ENCODE measurements around the gene GLIPR1L1.

GLIPR1L1 gene

DNA sequence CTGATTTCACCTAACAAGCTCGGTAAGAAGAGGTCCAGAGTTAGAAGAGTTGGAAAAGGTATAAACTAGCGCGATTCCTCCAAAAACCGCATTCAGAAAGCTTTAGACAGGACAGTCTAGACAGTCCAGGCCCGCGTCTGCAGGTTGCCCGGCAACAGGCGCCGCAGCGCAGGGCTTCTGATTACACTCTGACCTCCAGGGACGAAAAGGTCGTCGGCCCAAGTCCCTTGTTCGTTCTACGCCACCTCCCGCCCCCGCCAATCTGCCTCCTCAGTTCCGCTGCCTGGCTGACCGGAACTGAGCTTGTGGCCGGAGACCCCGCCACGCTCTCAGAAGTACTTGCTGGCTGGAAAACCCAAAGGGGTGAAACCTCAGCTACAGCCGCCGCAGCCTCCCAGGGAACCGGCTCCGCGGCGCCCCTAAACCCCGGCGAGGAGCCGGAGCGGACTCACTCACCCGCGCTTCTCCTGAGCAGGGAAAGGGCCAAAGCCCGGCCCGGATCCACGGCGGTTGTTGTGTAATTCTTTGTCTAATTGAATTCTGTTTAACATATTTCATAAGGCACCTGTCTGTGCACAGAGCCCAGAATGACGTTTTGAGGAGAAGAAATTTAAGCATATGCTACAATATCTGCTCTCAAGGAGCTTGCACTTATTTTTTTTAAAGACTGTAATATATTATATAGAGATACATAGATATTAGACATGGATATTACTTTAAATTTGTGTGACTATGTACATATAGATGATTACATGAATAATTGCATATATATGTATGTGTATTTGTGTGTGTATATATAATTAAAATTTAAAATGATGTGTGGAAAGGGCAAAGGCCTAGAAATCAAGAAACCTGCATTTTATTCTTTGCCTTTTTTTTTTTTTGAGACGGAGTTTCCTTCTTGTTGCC lies 4.3 kb upstream of the GLIPR1L1 start, which contains the start of gene CAPS2:
Gene CAPS2, minus strand, starts transcription at position 407 of the 909 bp plus-strand sequence. CDS start 3,826 bp downstream, outside the sequence.
- Histone ChIP-seq H2AK5ac (ENCODE audit: low read length) (no peak within 1 kb of the TSS), H3K27ac (ENCODE audit: low read depth, low read length) (peak within 1 kb of the TSS; percentile 56), H3K27me3 (ENCODE audit: insufficient read depth, low read length) (no peaks in the 10 kb centered on the region), H4K12ac (ENCODE audit: low read depth, low read length) (no peak within 1 kb of the TSS), H3K18ac (ENCODE audit: low read length) (peak within 1 kb of the TSS; percentile 25), H3K9me3 (ENCODE audit: insufficient read depth, low read depth, low read length) (no peaks in the 10 kb centered on the region), H3K4me3 (ENCODE audit: low read depth, low read length) (peak within 1 kb of the TSS; percentile 84), H2BK12ac (ENCODE audit: low read length) (peak within 1 kb of the TSS; percentile 4), H4K91ac (ENCODE audit: low read depth, low read length) (peak within 1 kb of the TSS; percentile 19), H3K4me2 (ENCODE audit: low read length) (peak within 1 kb of the TSS; percentile 62), H3K4ac (ENCODE audit: low read depth, low read length) (no peak within 1 kb of the TSS), H3K4me1 (ENCODE audit: control insufficient read depth in 1 of 2, insufficient read depth in 2 of 2, low read length in 2 of 2) (peaks cover 4 to 5% of the 10 kb centered on the region in 2 experiments), H3K23ac (ENCODE audit: low read length) (no peak within 1 kb of the TSS), H2BK5ac (ENCODE audit: low read depth, low read length, poor library complexity) (peak within 1 kb of the TSS; percentile 42), H4K8ac (ENCODE audit: low read depth, low read length) (peak within 1 kb of the TSS; percentile 63), H3K9ac (ENCODE audit: low read length) (no peak within 1 kb of the TSS), H3K36me3 (ENCODE audit: control insufficient read depth in 1 of 2, insufficient read depth in 2 of 2, low read length in 2 of 2) (no peaks in the 10 kb centered on the region), H3K79me2 (ENCODE audit: control insufficient read depth, insufficient read depth, low read length, poor library complexity) (no peaks in the 10 kb centered on the region), H3K14ac (ENCODE audit: low read length) (no peak within 1 kb of the TSS), H2AFZ (ENCODE audit: insufficient read depth, low read length, poor library complexity) (peak within 1 kb of the TSS; percentile 79), H3K79me1 (ENCODE audit: low read length) (peaks cover 2% of the 10 kb centered on the region), H2BK120ac (ENCODE audit: insufficient read depth, low read length, poor library complexity) (no peak within 1 kb of the TSS)
- peak; percentile 79 to 90 for DNase-seq
- no CpG with 5 or more reads among the region's 40 CpGs for WGBS (ENCODE audit: extremely low coverage, insufficient coverage, insufficient read length)

DNA sequence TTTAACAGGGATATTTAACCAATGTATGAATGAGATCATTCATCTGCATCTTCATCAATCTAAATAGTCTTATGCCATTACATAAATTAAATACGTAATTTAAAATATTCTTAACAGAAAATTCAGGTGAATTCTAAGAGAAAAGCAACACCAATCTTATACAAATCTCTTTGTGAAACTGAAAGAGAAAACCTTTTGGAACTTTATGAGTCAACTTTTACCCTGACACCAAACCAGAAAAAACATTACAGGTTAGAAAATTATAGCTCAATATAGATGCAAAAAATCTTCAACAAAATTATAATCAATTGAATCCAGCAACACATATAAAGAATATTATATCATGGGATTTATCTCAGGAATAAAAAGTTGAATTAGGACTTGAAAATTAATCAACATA lies 3.4 kb downstream of the GLIPR1L1 start:
- DNase-seq, result no peak
- H3K79me2 ChIP-seq (ENCODE audit: control insufficient read depth, insufficient read depth, low read length, poor library complexity), result no peaks in the 10 kb centered on the region
- H3K79me1 ChIP-seq (ENCODE audit: low read length), result no peaks in the 10 kb centered on the region
- no peaks in the 10 kb centered on the region for H3K36me3 ChIP-seq (ENCODE audit: control insufficient read depth in 1 of 2, insufficient read depth in 2 of 2, low read length in 2 of 2)
- H2AK5ac ChIP-seq (ENCODE audit: low read length), result no peak overlapping the region
- no peaks in the 10 kb centered on the region for H3K9me3 ChIP-seq (ENCODE audit: insufficient read depth, low read depth, low read length)
- no peak overlapping the region for H3K14ac ChIP-seq (ENCODE audit: low read length)
- no peak overlapping the region for H3K4me3 ChIP-seq (ENCODE audit: low read depth, low read length)
- no peak overlapping the region for H2BK5ac ChIP-seq (ENCODE audit: low read depth, low read length, poor library complexity)
- H3K18ac ChIP-seq (ENCODE audit: low read length), result no peak overlapping the region
- H3K4ac ChIP-seq (ENCODE audit: low read depth, low read length), result no peak overlapping the region
- H4K12ac ChIP-seq (ENCODE audit: low read depth, low read length), result no peak overlapping the region
- no peak overlapping the region for H4K91ac ChIP-seq (ENCODE audit: low read depth, low read length)
- H2BK120ac ChIP-seq (ENCODE audit: insufficient read depth, low read length, poor library complexity), result no peak overlapping the region
- H3K27me3 ChIP-seq (ENCODE audit: insufficient read depth, low read length), result no peaks in the 10 kb centered on the region
- H3K4me1 ChIP-seq (ENCODE audit: control insufficient read depth in 1 of 2, insufficient read depth in 2 of 2, low read length in 2 of 2), result peaks cover 3% of the 10 kb centered on the region in 2 experiments
- H4K8ac ChIP-seq (ENCODE audit: low read depth, low read length), result no peak overlapping the region
- H3K27ac ChIP-seq (ENCODE audit: low read depth, low read length), result no peak overlapping the region
- WGBS (ENCODE audit: extremely low coverage, insufficient coverage, insufficient read length), result no CpG with 5 or more reads among the region's 1 CpG
- no peak overlapping the region for H3K4me2 ChIP-seq (ENCODE audit: low read length)
- H3K23ac ChIP-seq (ENCODE audit: low read length), result no peak overlapping the region
- no peak overlapping the region for H2AFZ ChIP-seq (ENCODE audit: insufficient read depth, low read length, poor library complexity)
- H3K9ac ChIP-seq (ENCODE audit: low read length), result no peak overlapping the region
- H2BK12ac ChIP-seq (ENCODE audit: low read length), result no peak overlapping the region

DNA sequence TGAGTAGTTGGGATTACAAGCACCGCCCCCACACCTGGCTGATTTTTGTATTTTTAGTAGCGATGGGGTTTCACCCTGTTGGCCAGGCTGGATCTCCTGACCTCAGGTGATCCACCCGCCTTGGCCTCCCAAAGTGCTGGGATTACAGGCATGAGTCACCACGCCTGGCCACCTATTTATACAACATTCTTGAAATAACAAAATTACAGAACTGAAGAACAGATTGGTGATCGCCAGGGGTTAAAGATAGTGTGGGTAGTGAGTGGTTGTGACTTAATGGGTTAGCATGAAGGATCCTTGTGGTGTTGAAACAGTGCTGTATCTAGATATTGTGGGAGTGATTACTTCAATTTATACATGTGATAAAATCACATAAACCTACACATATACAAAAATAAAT lies 7.4 kb downstream of the GLIPR1L1 start:
- H3K23ac ChIP-seq (ENCODE audit: low read length), result no peak overlapping the region
- H3K4me1 ChIP-seq (ENCODE audit: control insufficient read depth in 1 of 2, insufficient read depth in 2 of 2, low read length in 2 of 2), result no peaks in the 10 kb centered on the region
- no peaks in the 10 kb centered on the region for H3K36me3 ChIP-seq (ENCODE audit: control insufficient read depth in 1 of 2, insufficient read depth in 2 of 2, low read length in 2 of 2)
- H3K18ac ChIP-seq (ENCODE audit: low read length), result no peak overlapping the region
- H3K4me3 ChIP-seq (ENCODE audit: low read depth, low read length), result no peak overlapping the region
- H3K14ac ChIP-seq (ENCODE audit: low read length), result no peak overlapping the region
- H3K79me1 ChIP-seq (ENCODE audit: low read length), result no peaks in the 10 kb centered on the region
- H4K12ac ChIP-seq (ENCODE audit: low read depth, low read length), result no peak overlapping the region
- no peak overlapping the region for H4K91ac ChIP-seq (ENCODE audit: low read depth, low read length)
- H3K9ac ChIP-seq (ENCODE audit: low read length), result no peak overlapping the region
- no peak overlapping the region for H2AK5ac ChIP-seq (ENCODE audit: low read length)
- H3K27ac ChIP-seq (ENCODE audit: low read depth, low read length), result no peak overlapping the region
- no peaks in the 10 kb centered on the region for H3K9me3 ChIP-seq (ENCODE audit: insufficient read depth, low read depth, low read length)
- no peak overlapping the region for H3K4me2 ChIP-seq (ENCODE audit: low read length)
- H2AFZ ChIP-seq (ENCODE audit: insufficient read depth, low read length, poor library complexity), result no peak overlapping the region
- no peak overlapping the region for H2BK12ac ChIP-seq (ENCODE audit: low read length)
- H4K8ac ChIP-seq (ENCODE audit: low read depth, low read length), result no peak overlapping the region
- WGBS (ENCODE audit: extremely low coverage, insufficient coverage, insufficient read length), result no CpG with 5 or more reads among the region's 5 CpGs
- no peak overlapping the region for H3K4ac ChIP-seq (ENCODE audit: low read depth, low read length)
- H3K27me3 ChIP-seq (ENCODE audit: insufficient read depth, low read length), result no peaks in the 10 kb centered on the region
- peak; percentile 86 to 87 for DNase-seq
- no peaks in the 10 kb centered on the region for H3K79me2 ChIP-seq (ENCODE audit: control insufficient read depth, insufficient read depth, low read length, poor library complexity)
- H2BK5ac ChIP-seq (ENCODE audit: low read depth, low read length, poor library complexity), result no peak overlapping the region
- no peak overlapping the region for H2BK120ac ChIP-seq (ENCODE audit: insufficient read depth, low read length, poor library complexity)

DNA sequence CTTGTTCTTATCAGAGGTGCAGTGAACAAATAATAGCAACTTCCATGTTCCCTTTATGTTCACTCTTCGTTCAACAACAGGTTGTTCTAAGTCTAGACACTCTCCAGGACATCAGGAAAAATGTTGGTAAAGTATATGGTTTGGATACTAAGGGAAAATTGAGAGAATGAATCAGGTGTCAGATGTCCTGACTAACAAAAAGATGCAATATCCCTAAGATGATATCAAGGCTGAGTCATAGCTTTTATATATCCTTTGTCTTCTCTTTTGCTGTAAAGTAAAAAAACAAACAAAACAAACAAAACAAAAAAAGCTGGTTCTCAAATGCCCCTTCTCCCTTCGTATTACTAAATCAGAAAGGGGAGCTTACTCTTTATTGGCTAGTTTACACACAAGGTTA lies 11.1 kb downstream of the GLIPR1L1 start:
- no peak for DNase-seq
- H3K4me2 ChIP-seq (ENCODE audit: low read length), result no peak overlapping the region

More for the DNA sequence above, 11.1 kb downstream of the GLIPR1L1 start:
- Histone ChIP-seq H3K9me3 (ENCODE audit: insufficient read depth, low read depth, low read length) (no peaks in the 10 kb centered on the region), H3K79me1 (ENCODE audit: low read length) (no peaks in the 10 kb centered on the region), H3K4me3 (ENCODE audit: low read depth, low read length) (no peak overlapping the region), H3K4me1 (ENCODE audit: control insufficient read depth in 1 of 2, insufficient read depth in 2 of 2, low read length in 2 of 2) (peaks cover 0 to 7% of the 10 kb centered on the region in 2 experiments), H3K23ac (ENCODE audit: low read length) (no peak overlapping the region), H3K79me2 (ENCODE audit: control insufficient read depth, insufficient read depth, low read length, poor library complexity) (no peaks in the 10 kb centered on the region), H3K18ac (ENCODE audit: low read length) (no peak overlapping the region), H2BK12ac (ENCODE audit: low read length) (no peak overlapping the region), H3K4ac (ENCODE audit: low read depth, low read length) (no peak overlapping the region), H3K27ac (ENCODE audit: low read depth, low read length) (no peak overlapping the region), H4K8ac (ENCODE audit: low read depth, low read length) (no peak overlapping the region), H4K12ac (ENCODE audit: low read depth, low read length) (no peak overlapping the region), H3K27me3 (ENCODE audit: insufficient read depth, low read length) (no peaks in the 10 kb centered on the region), H2BK120ac (ENCODE audit: insufficient read depth, low read length, poor library complexity) (no peak overlapping the region), H3K9ac (ENCODE audit: low read length) (no peak overlapping the region), H3K14ac (ENCODE audit: low read length) (no peak overlapping the region), H2AK5ac (ENCODE audit: low read length) (no peak overlapping the region), H2BK5ac (ENCODE audit: low read depth, low read length, poor library complexity) (no peak overlapping the region), H3K36me3 (ENCODE audit: control insufficient read depth in 1 of 2, insufficient read depth in 2 of 2, low read length in 2 of 2) (no peaks in the 10 kb centered on the region), H2AFZ (ENCODE audit: insufficient read depth, low read length, poor library complexity) (no peak overlapping the region), H4K91ac (ENCODE audit: low read depth, low read length) (no peak overlapping the region)
- no CpG with 5 or more reads among the region's 2 CpGs for WGBS (ENCODE audit: extremely low coverage, insufficient coverage, insufficient read length)

Data from trophoblast cell (in vitro differentiated cells and primary cell).